Measurements from ENCODE around the gene FSCN2.

- TF ChIP-seq CTCF (IDR thresholded peaks at IDR 0.05 in 2 of 3, conservative IDR thresholded peaks at IDR 0.05 in 1 of 3; ENCODE audit: control insufficient read depth in 2 of 3, extremely low read depth in 1 of 3, insufficient read depth in 1 of 3, low read depth in 3 of 3, low read length in 3 of 3) (peak in 2 of 3 experiments; percentile 20 to 40; a peak in 3 of 6 replicates), TAF1 (IDR thresholded peaks at IDR 0.05; ENCODE audit: borderline replicate concordance, low read depth, low read length) (peak; percentile 50; the same call in 1 of the 2 replicates), BRCA1 (IDR thresholded peaks at IDR 0.05; ENCODE audit: low read depth, low read length) (no peak)
These were observed 24.9 kb downstream of the FSCN2 start for GRCh38 chr17:81553018-81553615.

Measured in GM12878 (cell line).